Aorta (tissue), 5 donors: ENCODE data around the gene NRARP. TPM values are rescaled to one million over a fixed set of nuclear protein-coding genes. Genes with fewer than 3 reads are reported as not detected.
"Not testable (repeated sequence)": the region's sequence is repeated elsewhere in the genome, so short reads cannot be mapped to it uniquely, and the experiment has no call there.

Experiments
- ATAC-seq: fragments of 200-7000 bp; cut with Tn5 transposase; one replicate; pipeline ENCODE4 v1.9.1; 2022; ENCODE audit warnings: moderate library complexity; ENCODE audit not compliant: low FRiP score
- DNase-seq, 2 donors: peaks; one replicate each; pipeline ENCODE4 v3.0.0-alpha.2; 2020
- H3K27ac ChIP-seq, 2 donors: one replicate each; pipeline ENCODE4 v1.5.1; 2013; ENCODE audit warnings: low read length in 2 of 2, mild to moderate bottlenecking in 2 of 2, moderate library complexity in 2 of 2, control low read depth in 1 of 2, inconsistent platforms in 1 of 2, low read depth in 1 of 2
- H3K27me3 ChIP-seq, 2 donors: one replicate each; pipeline ENCODE4 v1.6.1; 2013; ENCODE audit warnings: control low read depth in 1 of 2, low read length in 1 of 2, mild to moderate bottlenecking in 1 of 2, moderate library complexity in 1 of 2; ENCODE audit not compliant: insufficient read depth in 2 of 2, control insufficient read depth in 1 of 2
- H3K36me3 ChIP-seq, 2 donors: one replicate each; pipeline ENCODE4 v1.6.1; 2013; ENCODE audit warnings: control low read depth in 1 of 2, low read length in 1 of 2, mild to moderate bottlenecking in 1 of 2; ENCODE audit not compliant: insufficient read depth in 2 of 2, control insufficient read depth in 1 of 2
- H3K4me1 ChIP-seq, 2 donors: one replicate each; pipeline ENCODE4 v1.6.1; 2013; ENCODE audit warnings: low read length in 2 of 2, control low read depth in 1 of 2, mild to moderate bottlenecking in 1 of 2, moderate library complexity in 1 of 2; ENCODE audit not compliant: insufficient read depth in 2 of 2, control insufficient read depth in 1 of 2
- H3K4me3 ChIP-seq, 2 donors: one replicate each; pipeline ENCODE4 v1.5.1; 2013; ENCODE audit warnings: low read length in 2 of 2, control low read depth in 1 of 2, mild to moderate bottlenecking in 1 of 2
- H3K9me3 ChIP-seq: one replicate; pipeline ENCODE4 v1.6.1; 2013; ENCODE audit warnings: mild to moderate bottlenecking, low read length; ENCODE audit not compliant: control insufficient read depth
- WGBS, 2 donors: extraction: QIAGEN DNeasy Blood & Tissue Kit; methylation state at CpG; one replicate each; pipeline ENCODE4 v1.1.7; 2013; 5-methylcytosine and 5-hydroxymethylcytosine counted together
- intact Hi-C, 2 donors: fragments of 100-400 bp; cut with DNase I; formaldehyde crosslinking; loops; one replicate each; pipeline versions ENCODE4 v1.14.2 to v1.15.0; 2022
- long read RNA-seq, 2 donors: library from polyadenylated mRNA; unstranded; transcript quantifications; one replicate each; pipeline ENCODE4 v2.0.0, GENCODE V29; 2020 to 2021
- polyA plus RNA-seq, 2 donors: library from polyadenylated mRNA; stranded (reverse); fragments of 200-250 nt; gene quantifications; one replicate each; pipeline ENCODE4 v1.2.3, GENCODE V29; 2013
- total RNA-seq, 2 donors: library from RNA; stranded (reverse); fragmentation: NEBNext Ultra II Directional; extraction: Animal tissue kit (Norgen Biotek cat#: 25700); gene quantifications; one replicate each; pipeline ENCODE4 v1.2.1, GENCODE V29; 2021
- donor health status: healthy with polysubstance abuse.
- donor health status: Bipolar disorder and iron deficiency.
- donor health status: DM: no; HTN: no; CAD: no.
- donor health status: DM: no; HTN: no; CAD: no.
- donor health status: DM: yes; HTN: yes; CAD: no.

The NRARP gene
- total RNA-seq: 10 to 100 TPM; 13.3 to 26.6 TPM
- under 1 TPM; 0.50 to 0.97 TPM for polyA plus RNA-seq
- long read RNA-seq, donor 1, partial matches to known transcripts: 0 of 3 reads
- long read RNA-seq, donor 1, other reads (novel, unspliced or antisense): 0 of 3 reads
- long read RNA-seq, donor 2, transcript NRARP-201 (1 exons, 1,770 nt): major isoform, 37 of 37 reads
- long read RNA-seq, donor 2, partial matches to known transcripts: 0 of 37 reads
- long read RNA-seq, donor 2, other reads (novel, unspliced or antisense): 0 of 37 reads

GRCh38 chr9:137302118-137302448 is at the start of gene NRARP:
TSS of gene NRARP (minus strand) at chr9:137302271. CDS start at chr9:137301928, 343 bp downstream.
- peak; percentile 58 for ATAC-seq
- 1% methylated on average over 21 to 60 of the region's 60 CpGs for WGBS, 2 donors
- peak within 1 kb of the TSS; percentile 14 to 32 for H3K4me3 ChIP-seq
- intact Hi-C loops: no loop called here
- no peaks in the 10 kb centered on the region for H3K9me3 ChIP-seq
- no peaks in the 10 kb centered on the region for H3K4me1 ChIP-seq
- no peak within 1 kb of the TSS for H3K27ac ChIP-seq
- peak; percentile 91 to 94 for DNase-seq
- H3K36me3 ChIP-seq: no peaks in the 10 kb centered on the region
- no peaks in the 10 kb centered on the region for H3K27me3 ChIP-seq

- intact Hi-C loops: no loop called here
- H3K27me3 ChIP-seq: no peaks in the 10 kb centered on the region
- no peak overlapping the region for H3K27ac ChIP-seq
- 94 to 95% methylated on average over 28 to 30 of the region's 30 CpGs for WGBS, 2 donors
- no peaks in the 10 kb centered on the region for H3K4me1 ChIP-seq
- no peak for DNase-seq
- H3K36me3 ChIP-seq: peaks cover 0 to 6% of the 10 kb centered on the region in 2 donors
- no peak overlapping the region for H3K4me3 ChIP-seq
- peaks cover 7% of the 10 kb centered on the region for H3K9me3 ChIP-seq
- ATAC-seq: peak; percentile 13
Observed at GRCh38 chr9:137350696-137351584, 48.9 kb upstream of the NRARP start.

GRCh38 chr9:137349471-137350033 is 47.5 kb upstream of the NRARP start:
- Histone ChIP-seq H3K36me3 (peaks cover 0 to 6% of the 10 kb centered on the region in 2 donors), H3K4me1 (no peaks in the 10 kb centered on the region), H3K9me3 (peaks cover 7% of the 10 kb centered on the region), H3K27me3 (no peaks in the 10 kb centered on the region), H3K27ac (no peak overlapping the region), H3K4me3 (no peak overlapping the region)
- intact Hi-C loops: no loop called here
- 94 to 95% methylated on average over 26 to 27 of the region's 27 CpGs for WGBS, 2 donors
- DNase-seq (no peak), ATAC-seq (no peak)

GRCh38 chr9:137348769-137349470 is 46.8 kb upstream of the NRARP start:
- ATAC-seq (no peak), DNase-seq (no peak)
- WGBS, 2 donors: 96% methylated on average over 29 to 31 of the region's 31 CpGs
- Histone ChIP-seq H3K4me3 (no peak overlapping the region), H3K27me3 (no peaks in the 10 kb centered on the region), H3K36me3 (peaks cover 0 to 6% of the 10 kb centered on the region in 2 donors), H3K27ac (no peak overlapping the region), H3K9me3 (peaks cover 7% of the 10 kb centered on the region), H3K4me1 (no peaks in the 10 kb centered on the region)
- intact Hi-C loops: no loop called here

GRCh38 chr9:137347928-137348327 is 45.9 kb upstream of the NRARP start:
- no peak overlapping the region for H3K4me3 ChIP-seq
- H3K27me3 ChIP-seq: no peaks in the 10 kb centered on the region
- no peak overlapping the region for H3K27ac ChIP-seq
- intact Hi-C loops: no loop called here
- ATAC-seq (no peak), DNase-seq (no peak)
- H3K9me3 ChIP-seq: peaks cover 7% of the 10 kb centered on the region
- H3K36me3 ChIP-seq: peaks cover 0 to 6% of the 10 kb centered on the region in 2 donors
- H3K4me1 ChIP-seq: no peaks in the 10 kb centered on the region
- WGBS, 2 donors: 96 to 98% methylated on average over 13 of the region's 13 CpGs

- peaks cover 7% of the 10 kb centered on the region for H3K9me3 ChIP-seq
- no peaks in the 10 kb centered on the region for H3K27me3 ChIP-seq
- H3K4me1 ChIP-seq: no peaks in the 10 kb centered on the region
- H3K4me3 ChIP-seq: no peak overlapping the region
- no peak for ATAC-seq
- no peak overlapping the region for H3K27ac ChIP-seq
- intact Hi-C loops: no loop called here
- no peak for DNase-seq
- WGBS, 2 donors: 81% methylated on average over 7 of the region's 7 CpGs
- H3K36me3 ChIP-seq: peaks cover 2 to 3% of the 10 kb centered on the region in 2 donors
Observed at GRCh38 chr9:137342482-137342881, 40.4 kb upstream of the NRARP start.

- WGBS, 2 donors: 80 to 83% methylated on average over 6 of the region's 6 CpGs
- Histone ChIP-seq H3K4me1 (no peaks in the 10 kb centered on the region), H3K9me3 (no peaks in the 10 kb centered on the region), H3K27ac (no peak overlapping the region), H3K4me3 (no peak overlapping the region), H3K27me3 (no peaks in the 10 kb centered on the region), H3K36me3 (peaks cover 0 to 3% of the 10 kb centered on the region in 2 donors)
- intact Hi-C loops: no loop called here
- ATAC-seq (no peak), DNase-seq (no peak)
Observed at GRCh38 chr9:137341227-137341626, 39.2 kb upstream of the NRARP start.

GRCh38 chr9:137339908-137340462 is 37.9 kb upstream of the NRARP start:
- H3K27ac ChIP-seq, H3K27me3 ChIP-seq, intact Hi-C loops, H3K4me3 ChIP-seq, H3K36me3 ChIP-seq, H3K4me1 ChIP-seq, ATAC-seq, H3K9me3 ChIP-seq, DNase-seq: not testable (repeated sequence)
- 92 to 93% methylated on average over 12 of the region's 12 CpGs for WGBS, 2 donors
